Nephron progenitor cell (in vitro differentiated cells): ENCODE measurements around the gene RAI1.

Source experiments
- DNase-seq: peaks from one replicate; pipeline ENCODE4 v3.0.0; 2021
- H3K27ac Mint-ChIP-seq: 2 replicates; pipeline ENCODE4 v1.8.0; 2021; ENCODE audit warnings: mild to moderate bottlenecking, moderate library complexity, mixed read lengths
- H3K27me3 Mint-ChIP-seq: 2 replicates; pipeline ENCODE4 v1.8.0; 2021; ENCODE audit warnings: mild to moderate bottlenecking, low read depth, mixed read lengths; ENCODE audit not compliant: poor library complexity
- H3K36me3 Mint-ChIP-seq: 2 replicates; pipeline ENCODE4 v1.8.0; 2021; ENCODE audit warnings: low read depth, mixed read lengths
- H3K4me1 Mint-ChIP-seq: 2 replicates; pipeline ENCODE4 v1.8.0; 2021; ENCODE audit warnings: mixed read lengths
- H3K4me3 Mint-ChIP-seq: 2 replicates; pipeline ENCODE4 v1.8.0; 2021; ENCODE audit warnings: mild to moderate bottlenecking, moderate library complexity, mixed read lengths
- H3K9me3 Mint-ChIP-seq: 2 replicates; pipeline ENCODE4 v1.8.0; 2021; ENCODE audit warnings: mild to moderate bottlenecking, moderate library complexity, mixed read lengths
- TF ChIP-seq, protein P1 (sequence below): fragments of 200-600 bp; sonication (generic); IDR thresholded peaks from 2 replicates; pipeline ENCODE4 v1.5.0; 2021; ENCODE audit warnings: antibody characterized with exemption

Gene RAI1

GRCh38 chr17:17812211-17813054 is 131.2 kb downstream of the RAI1 start:
- Mint-ChIP-seq H3K36me3 (peaks cover 4% of the 10 kb centered on the region), H3K4me3 (peak overlapping the region; percentile 65), H3K4me1 (peaks cover 31% of the 10 kb centered on the region), H3K27me3 (no peaks in the 10 kb centered on the region), H3K9me3 (no peaks in the 10 kb centered on the region), H3K27ac (peak overlapping the region; percentile 83)
- TF ChIP-seq, protein P1, sequence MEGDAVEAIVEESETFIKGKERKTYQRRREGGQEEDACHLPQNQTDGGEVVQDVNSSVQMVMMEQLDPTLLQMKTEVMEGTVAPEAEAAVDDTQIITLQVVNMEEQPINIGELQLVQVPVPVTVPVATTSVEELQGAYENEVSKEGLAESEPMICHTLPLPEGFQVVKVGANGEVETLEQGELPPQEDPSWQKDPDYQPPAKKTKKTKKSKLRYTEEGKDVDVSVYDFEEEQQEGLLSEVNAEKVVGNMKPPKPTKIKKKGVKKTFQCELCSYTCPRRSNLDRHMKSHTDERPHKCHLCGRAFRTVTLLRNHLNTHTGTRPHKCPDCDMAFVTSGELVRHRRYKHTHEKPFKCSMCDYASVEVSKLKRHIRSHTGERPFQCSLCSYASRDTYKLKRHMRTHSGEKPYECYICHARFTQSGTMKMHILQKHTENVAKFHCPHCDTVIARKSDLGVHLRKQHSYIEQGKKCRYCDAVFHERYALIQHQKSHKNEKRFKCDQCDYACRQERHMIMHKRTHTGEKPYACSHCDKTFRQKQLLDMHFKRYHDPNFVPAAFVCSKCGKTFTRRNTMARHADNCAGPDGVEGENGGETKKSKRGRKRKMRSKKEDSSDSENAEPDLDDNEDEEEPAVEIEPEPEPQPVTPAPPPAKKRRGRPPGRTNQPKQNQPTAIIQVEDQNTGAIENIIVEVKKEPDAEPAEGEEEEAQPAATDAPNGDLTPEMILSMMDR = peak; percentile 100
- peak; percentile 90 for DNase-seq

DNA sequence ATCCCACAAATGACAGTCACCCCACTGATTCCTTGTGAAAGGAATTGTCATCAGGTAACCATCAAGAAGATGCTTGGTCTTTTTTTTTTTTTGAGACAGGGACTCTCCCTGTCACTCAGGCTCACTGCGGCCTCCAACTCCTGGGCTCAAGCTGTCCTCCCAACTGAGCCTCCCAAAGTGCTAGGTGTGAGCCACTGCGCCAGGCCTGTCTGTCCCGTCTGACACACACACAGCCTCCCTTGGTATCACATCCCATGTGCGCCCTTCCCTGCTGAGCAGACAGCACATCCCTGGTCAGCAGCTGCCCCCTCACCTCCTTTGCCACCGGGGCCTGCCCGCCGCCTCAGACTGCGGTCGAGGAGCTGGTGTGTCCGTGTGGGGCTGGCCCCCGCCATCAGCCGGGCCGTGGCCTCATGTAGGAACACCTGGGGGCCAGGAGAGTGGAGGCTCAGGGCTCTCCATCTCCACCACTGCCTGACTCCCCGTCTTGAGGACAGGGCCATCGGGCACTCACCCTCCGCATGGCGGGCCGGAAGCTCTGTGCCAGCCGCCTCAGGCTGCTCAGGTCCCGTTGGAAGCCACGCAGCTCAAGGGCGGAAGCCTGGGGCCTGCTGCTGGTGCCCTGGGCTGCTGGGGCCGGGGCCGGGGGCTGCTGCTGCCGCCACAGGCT is 131.9 kb downstream of the RAI1 start:
- Mint-ChIP-seq H3K27me3 (no peaks in the 10 kb centered on the region), H3K4me1 (peaks cover 37% of the 10 kb centered on the region), H3K27ac (no peak overlapping the region), H3K4me3 (no peak overlapping the region), H3K36me3 (no peaks in the 10 kb centered on the region), H3K9me3 (no peaks in the 10 kb centered on the region)
- no peak for DNase-seq
- TF ChIP-seq, protein P1 = no peak

DNA sequence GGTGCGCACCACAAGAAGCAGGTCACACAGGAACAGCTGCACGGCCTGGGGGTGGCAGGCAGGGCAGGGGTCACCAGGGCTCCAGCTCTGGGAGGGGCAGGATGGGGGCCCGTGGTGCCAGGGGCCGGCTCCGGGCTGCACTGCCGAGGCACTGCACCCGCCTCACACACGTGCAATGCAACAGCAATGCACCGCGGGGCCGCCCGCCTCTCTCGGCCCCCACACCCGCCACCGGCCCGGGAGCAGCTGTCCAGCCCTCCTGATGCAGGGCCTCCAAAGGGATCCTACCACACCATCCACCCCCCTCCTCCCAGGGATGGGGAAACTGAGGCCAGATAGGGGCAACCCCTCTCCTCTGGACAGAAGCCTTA is 132.5 kb downstream of the RAI1 start:
- Mint-ChIP-seq H3K27me3 (no peaks in the 10 kb centered on the region), H3K4me3 (no peak overlapping the region), H3K9me3 (no peaks in the 10 kb centered on the region), H3K36me3 (peaks cover 4% of the 10 kb centered on the region), H3K4me1 (peaks cover 40% of the 10 kb centered on the region), H3K27ac (no peak overlapping the region)
- DNase-seq = no peak
- TF ChIP-seq, protein P1 = no peak

DNA sequence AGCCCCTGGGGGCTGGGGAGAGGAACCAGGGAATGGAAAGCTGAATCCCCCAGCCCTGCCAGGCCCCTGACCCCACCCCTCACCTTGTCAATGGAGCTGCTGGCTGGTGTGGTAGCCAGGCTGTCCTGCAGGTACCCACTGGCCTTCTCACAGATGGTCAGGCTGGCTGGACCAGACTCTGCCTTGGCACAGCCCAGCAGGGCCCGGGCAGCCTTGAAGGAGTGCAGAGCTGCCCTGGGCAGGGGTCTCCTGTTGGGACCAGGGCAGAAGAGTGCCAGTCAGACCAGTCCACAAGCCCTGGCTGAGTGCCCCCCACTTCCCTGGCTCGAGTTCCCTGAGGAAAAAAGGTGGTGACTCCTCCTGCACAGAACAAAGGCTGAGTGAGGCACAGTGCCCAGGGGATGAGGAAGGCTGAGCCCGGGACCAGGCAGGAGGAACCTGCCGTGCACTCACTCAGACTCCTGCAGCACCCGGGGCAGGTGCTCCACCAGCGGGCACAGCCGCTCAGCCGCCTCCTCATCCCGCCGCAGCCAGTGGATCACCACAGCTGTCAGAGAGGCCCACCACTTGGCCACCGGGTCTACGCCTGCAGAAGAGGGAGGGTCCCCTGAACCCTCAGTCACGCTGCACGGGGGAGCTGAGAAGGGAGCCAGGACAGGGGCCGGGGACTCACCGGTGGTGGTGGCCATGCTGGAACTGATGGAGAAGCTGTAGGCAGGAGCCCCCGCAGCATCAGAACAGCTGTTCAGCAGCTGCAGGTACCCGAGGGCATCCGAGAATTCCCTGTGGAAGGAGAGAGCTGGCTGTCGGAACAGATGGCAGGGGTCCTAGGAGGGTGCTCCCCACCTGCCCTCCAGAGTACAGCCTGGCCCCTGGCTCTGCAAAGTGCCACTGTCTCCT is 133.2 kb downstream of the RAI1 start:
- TF ChIP-seq, protein P1 = no peak
- H3K27me3 Mint-ChIP-seq = no peaks in the 10 kb centered on the region
- DNase-seq = no peak
- H3K36me3 Mint-ChIP-seq = peaks cover 7% of the 10 kb centered on the region
- peaks cover 38% of the 10 kb centered on the region for H3K4me1 Mint-ChIP-seq
- H3K27ac Mint-ChIP-seq = no peak overlapping the region
- H3K9me3 Mint-ChIP-seq = no peaks in the 10 kb centered on the region
- H3K4me3 Mint-ChIP-seq = no peak overlapping the region

DNA sequence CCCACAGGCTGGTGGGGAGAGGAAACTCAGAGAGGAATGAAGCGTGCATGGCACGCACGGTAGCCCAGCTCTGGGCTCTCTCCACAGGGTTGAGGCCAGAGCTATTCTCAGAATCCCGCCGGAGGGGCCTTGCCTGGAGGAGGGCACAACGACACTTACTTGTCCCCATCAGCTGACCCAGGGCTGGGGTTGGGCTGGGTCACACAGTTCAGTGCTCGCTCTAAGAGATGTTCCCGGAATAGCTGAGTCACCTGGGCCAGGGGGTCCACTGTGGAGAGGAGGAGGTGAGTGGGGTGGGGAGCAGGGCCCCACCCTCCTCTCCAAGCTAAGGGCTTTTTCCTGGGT is 133.8 kb downstream of the RAI1 start:
- no peak for DNase-seq
- Mint-ChIP-seq H3K27me3 (no peaks in the 10 kb centered on the region), H3K4me1 (peaks cover 43% of the 10 kb centered on the region), H3K36me3 (peaks cover 7% of the 10 kb centered on the region), H3K9me3 (no peaks in the 10 kb centered on the region), H3K27ac (no peak overlapping the region), H3K4me3 (no peak overlapping the region)
- TF ChIP-seq, protein P1 = no peak
